Measurements from ENCODE around the gene VSIR.

The VSIR gene

DNA sequence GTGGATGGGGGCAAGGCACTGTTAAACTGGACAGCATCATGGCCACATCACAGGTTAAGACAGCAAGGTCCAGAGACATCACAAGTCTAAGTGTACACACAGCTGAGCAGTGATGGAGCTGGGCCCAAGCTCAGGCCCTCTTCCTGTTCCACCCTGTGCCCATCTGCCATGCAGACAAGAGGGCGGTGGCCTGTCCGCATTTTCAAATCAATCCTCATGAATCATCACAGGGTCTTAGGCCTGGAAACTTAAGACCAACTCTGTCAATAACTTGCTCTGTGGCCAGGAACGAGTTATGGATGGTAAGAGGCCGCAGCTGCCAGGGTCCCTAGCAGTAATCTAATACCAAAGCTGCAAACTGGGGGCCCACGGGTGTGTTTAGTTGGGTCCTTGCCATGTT, 56.9 kb downstream of the VSIR start:
- in situ Hi-C loops (cut with HindIII; ENCODE audit: low sequenced_read_pairs) = loop anchor here (25.0 kb wide), 1 partner anchor 329 kb away; the partner anchor contains the start of gene CDH23

DNA sequence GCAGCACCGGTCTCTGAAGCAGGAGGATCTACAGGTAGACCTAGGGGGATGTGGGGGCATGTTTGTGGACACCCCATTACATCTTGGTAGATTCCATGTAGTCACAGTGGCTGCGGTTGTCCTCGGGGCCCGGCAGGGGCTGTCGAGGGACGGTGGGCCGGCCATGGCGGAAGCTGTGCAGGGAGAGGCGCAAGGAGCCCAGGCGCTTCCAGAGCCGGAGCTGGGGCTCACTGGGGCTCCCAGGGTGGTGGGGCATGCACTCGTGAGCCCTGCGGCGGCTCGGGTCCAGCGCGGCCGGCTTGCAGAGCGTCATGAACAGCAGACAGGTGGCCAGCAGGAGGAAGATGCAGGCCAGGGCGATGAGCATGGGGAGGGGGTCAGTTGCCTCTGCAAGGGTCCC, 57.5 kb downstream of the VSIR start:
- in situ Hi-C loops (cut with HindIII; ENCODE audit: low sequenced_read_pairs) = loop anchor here (25.0 kb wide), 1 partner anchor 329 kb away; the partner anchor contains the start of gene CDH23

GRCh38 chr10:71715026-71715425, 58.3 kb downstream of the VSIR start:
- in situ Hi-C loops (cut with HindIII; ENCODE audit: low sequenced_read_pairs) = loop anchor here (25.0 kb wide), 1 partner anchor 328 kb away; the partner anchor contains the start of gene CDH23

GRCh38 chr10:71714592-71714991, 58.7 kb downstream of the VSIR start:
- in situ Hi-C loops (cut with HindIII; ENCODE audit: low sequenced_read_pairs) = loop anchor here (25.0 kb wide), 1 partner anchor 327 kb away; the partner anchor contains the start of gene CDH23

DNA sequence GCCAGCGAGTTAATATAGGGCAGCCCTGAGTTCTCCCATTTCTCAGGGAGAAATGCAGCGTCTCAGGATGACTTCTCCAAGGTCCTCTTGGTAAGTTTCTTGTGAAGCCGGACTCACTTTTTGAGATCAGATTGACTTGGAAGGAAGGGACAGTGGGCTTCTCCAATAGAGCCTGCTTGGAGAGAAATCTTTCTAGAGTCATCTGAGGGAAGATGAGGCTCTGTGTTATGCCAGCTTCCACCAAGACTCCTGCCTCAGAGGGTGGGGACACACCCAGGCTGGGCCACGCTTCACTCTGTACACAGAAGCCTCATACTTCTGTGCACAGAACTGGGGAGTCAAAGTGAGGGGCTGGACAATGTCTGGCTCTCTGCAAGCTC, 59.3 kb downstream of the VSIR start:
- in situ Hi-C loops (cut with HindIII; ENCODE audit: low sequenced_read_pairs) = loop anchor here (25.0 kb wide), 1 partner anchor 327 kb away; the partner anchor contains the start of gene CDH23

- in situ Hi-C loops (cut with HindIII; ENCODE audit: low sequenced_read_pairs) = loop anchor here (25.0 kb wide), 1 partner anchor 326 kb away; the partner anchor contains the start of gene CDH23
Observed at GRCh38 chr10:71713135-71714030, 59.9 kb downstream of the VSIR start.

DNA sequence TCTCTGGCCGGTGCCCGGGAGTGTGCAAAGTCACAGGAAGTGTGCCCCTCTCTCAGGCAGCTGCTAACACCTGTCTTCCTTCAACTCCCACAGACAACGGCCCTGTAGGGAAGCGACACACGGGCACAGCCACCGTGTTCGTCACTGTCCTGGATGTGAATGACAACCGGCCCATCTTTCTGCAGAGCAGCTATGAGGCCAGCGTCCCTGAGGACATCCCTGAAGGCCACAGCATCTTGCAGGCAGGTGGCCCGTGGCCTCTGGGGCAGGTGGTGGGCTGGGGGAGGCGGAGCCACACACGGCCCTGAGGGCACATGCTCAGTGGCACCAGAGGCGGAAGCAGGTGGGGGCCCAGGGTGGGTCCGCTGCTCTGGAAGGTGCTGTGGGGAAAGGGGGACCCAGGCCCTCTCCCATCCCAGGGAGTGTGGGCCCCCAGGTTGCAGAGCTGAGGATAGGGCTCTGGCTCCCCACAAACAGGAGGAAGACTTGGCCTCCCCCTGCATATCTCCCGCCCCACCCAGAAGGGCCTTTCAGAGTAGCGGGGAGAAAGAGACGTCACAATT, 60.7 kb downstream of the VSIR start:
- in situ Hi-C loops (cut with HindIII; ENCODE audit: low sequenced_read_pairs) = loop anchor here (25.0 kb wide), 1 partner anchor 325 kb away; the partner anchor contains the start of gene CDH23

- in situ Hi-C loops (cut with HindIII; ENCODE audit: low sequenced_read_pairs) = loop anchor here (25.0 kb wide), 1 partner anchor 325 kb away; the partner anchor contains the start of gene CDH23
Observed at GRCh38 chr10:71712170-71712569, 61.1 kb downstream of the VSIR start.

GRCh38 chr10:71711052-71711623, 62.2 kb downstream of the VSIR start:
- in situ Hi-C loops (cut with HindIII; ENCODE audit: low sequenced_read_pairs) = loop anchor here (25.0 kb wide), 1 partner anchor 324 kb away; the partner anchor contains the start of gene CDH23

GRCh38 chr10:71710519-71710918, 62.8 kb downstream of the VSIR start:
- in situ Hi-C loops (cut with HindIII; ENCODE audit: low sequenced_read_pairs) = loop anchor here (25.0 kb wide), 1 partner anchor 323 kb away; the partner anchor contains the start of gene CDH23

DNA sequence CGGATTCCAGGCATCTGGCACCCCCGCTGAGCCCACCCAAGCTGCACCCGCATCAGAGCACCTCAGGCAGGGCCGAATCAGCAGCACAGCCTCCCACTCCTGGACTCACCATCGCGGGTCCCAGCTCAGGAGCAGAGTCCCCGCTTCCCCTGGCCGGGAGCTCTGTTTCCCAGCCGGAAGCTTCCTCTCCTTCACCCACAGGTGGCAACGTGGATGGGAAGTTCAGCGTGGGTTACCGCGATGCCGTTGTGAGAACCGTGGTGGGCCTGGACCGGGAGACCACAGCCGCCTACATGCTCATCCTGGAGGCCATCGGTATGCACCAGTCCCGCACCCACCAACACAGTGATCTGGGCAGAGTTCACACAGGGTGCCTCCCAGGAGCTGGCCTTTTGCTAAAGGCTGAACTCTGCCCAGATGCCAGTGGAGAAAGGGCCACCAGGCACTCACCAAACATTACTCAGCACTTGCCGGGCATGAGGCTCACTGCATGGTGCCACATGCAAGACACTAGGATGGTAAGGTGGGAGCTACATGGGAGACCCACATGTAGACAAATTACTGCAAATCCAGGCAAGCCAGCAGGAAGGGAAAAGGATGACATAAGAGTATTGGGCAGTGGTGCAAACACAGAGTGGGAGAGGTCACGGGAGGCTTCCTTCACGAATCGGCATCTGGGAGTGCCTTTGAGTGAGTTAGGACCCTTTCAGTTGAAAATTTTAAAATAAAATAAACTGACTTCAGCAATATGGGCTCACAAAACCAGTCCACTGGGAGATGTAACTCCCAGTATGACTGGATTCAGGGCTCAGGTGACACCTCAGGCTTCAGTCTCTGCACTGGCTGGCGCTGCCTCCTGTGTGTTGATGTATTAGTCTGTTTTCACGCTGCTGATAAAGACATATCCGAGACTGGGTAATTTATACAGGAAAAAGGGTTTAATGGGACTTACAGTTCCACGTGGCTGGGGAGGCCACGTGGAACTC, 64.1 kb downstream of the VSIR start:
- in situ Hi-C loops (cut with HindIII; ENCODE audit: low sequenced_read_pairs) = loop anchor here (25.0 kb wide), 1 partner anchor 322 kb away; the partner anchor contains the start of gene CDH23

DNA sequence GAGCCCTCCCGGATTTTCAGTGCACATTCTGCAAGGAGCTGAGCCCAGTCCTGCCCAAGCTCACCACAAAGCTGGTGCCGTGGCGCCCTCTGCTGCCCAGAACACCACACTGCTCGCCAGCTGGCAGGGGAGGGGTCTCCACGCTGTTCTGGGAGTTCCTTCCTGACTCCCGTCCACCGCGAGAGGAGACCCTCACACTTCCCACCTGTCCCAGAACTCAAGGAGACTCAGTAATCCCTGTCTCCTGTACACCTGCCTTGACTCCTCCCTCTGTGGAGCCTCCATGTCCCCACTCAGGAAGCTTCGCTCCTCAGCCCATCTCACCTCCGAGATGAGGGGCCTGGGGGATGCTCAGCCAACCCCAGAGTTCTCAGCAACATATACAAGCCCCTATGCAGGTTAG, 65.0 kb downstream of the VSIR start:
- in situ Hi-C loops (cut with HindIII; ENCODE audit: low sequenced_read_pairs) = loop anchor here (25.0 kb wide), 1 partner anchor 321 kb away; the partner anchor contains the start of gene CDH23

- in situ Hi-C loops (cut with HindIII; ENCODE audit: low sequenced_read_pairs) = loop anchor here (25.0 kb wide), 1 partner anchor 320 kb away; the partner anchor contains the start of gene CDH23
Observed at GRCh38 chr10:71707240-71707789, 66.0 kb downstream of the VSIR start.

GRCh38 chr10:71706216-71707121, 66.9 kb downstream of the VSIR start:
- in situ Hi-C loops (cut with HindIII; ENCODE audit: low sequenced_read_pairs) = loop anchor here (25.0 kb wide), 1 partner anchor 319 kb away; the partner anchor contains the start of gene CDH23

- in situ Hi-C loops (cut with HindIII; ENCODE audit: low sequenced_read_pairs) = loop anchor here (25.0 kb wide), 1 partner anchor 318 kb away; the partner anchor contains the start of gene CDH23
Observed at GRCh38 chr10:71705582-71705981, 67.7 kb downstream of the VSIR start.

DNA sequence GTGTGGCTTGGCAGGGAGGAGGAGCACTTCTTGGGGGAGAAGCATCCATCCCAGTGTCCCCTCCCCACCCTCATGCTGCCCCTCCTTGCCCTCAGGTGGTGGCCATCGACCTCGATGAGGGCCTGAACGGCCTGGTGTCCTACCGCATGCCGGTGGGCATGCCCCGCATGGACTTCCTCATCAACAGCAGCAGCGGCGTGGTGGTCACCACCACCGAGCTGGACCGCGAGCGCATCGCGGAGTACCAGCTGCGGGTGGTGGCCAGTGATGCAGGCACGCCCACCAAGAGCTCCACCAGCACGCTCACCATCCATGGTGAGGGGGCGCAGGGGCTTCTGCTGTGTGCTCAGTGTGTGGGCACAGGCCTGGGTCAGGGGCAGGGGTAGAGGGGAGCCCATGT, 68.5 kb downstream of the VSIR start:
- in situ Hi-C loops (cut with HindIII; ENCODE audit: low sequenced_read_pairs) = loop anchor here (25.0 kb wide), 1 partner anchor 318 kb away; the partner anchor contains the start of gene CDH23

GRCh38 chr10:71703577-71703976, 69.7 kb downstream of the VSIR start:
- in situ Hi-C loops (cut with HindIII; ENCODE audit: low sequenced_read_pairs) = loop anchor here (25.0 kb wide), 1 partner anchor 316 kb away; the partner anchor contains the start of gene CDH23
